ENCODE results near the gene CST9.

Gene CST9

DNA sequence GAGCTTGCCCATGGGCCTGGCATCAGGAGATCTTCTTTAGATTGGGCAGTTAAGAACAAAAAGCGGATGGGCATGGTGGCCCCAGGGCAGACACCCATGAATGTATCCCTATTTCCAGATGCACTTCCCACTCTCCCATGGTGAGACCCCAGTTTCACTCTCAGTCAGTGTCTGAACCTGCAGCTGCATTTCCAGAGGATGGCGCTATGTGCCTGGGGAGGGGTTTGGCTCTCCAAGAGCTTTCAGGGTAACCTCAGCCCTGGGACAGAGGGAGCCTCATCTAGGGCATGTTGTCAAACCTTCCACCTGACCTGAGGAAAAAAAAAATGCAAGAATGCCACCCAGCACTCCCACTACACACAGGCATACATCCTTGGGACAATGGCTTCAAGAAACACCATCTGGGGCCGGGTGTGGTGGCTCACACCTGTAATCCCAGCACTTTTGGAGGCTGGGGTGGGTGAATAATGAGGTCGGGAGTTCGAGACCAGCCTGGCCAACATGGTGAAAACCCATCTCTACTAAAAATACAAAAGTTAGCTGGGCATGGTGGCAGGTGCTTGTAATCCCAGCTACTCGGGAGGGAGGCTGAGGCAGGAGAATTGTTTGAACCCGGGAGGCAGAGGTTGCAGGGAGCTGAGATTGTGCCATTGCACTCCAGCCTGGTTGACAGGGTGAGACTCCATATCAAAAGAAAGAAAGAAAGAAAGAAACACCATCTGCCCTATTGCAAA is 39.4 kb downstream of the CST9 start:
- in situ Hi-C loops (cut with MboI; ENCODE audit: low sequenced_read_pairs): no loop called here

GRCh38 chr20:23565503-23566045 is 40.1 kb downstream of the CST9 start:
- in situ Hi-C loops (cut with MboI; ENCODE audit: low sequenced_read_pairs): no loop called here

DNA sequence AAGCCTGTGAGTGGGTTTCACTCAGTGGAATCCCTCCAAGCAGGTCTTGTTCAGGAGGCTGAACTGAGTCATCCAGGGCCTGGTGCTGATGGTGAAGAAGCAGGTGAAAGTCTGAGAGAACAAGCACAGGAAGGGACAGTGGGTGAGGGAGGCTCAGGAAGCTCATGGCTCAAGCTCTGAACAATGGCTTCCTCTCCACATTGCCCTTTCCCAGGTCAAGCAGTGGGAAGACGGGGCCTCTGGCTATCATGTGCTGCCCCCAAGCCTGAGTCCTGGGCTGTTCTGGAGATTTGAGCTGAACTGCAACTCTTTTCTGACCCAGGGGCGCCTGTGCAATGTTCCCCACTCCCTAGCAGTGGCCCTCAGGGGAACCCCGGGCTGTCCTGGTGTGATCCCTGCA is 40.8 kb downstream of the CST9 start:
- in situ Hi-C loops (cut with MboI; ENCODE audit: low sequenced_read_pairs): no loop called here

DNA sequence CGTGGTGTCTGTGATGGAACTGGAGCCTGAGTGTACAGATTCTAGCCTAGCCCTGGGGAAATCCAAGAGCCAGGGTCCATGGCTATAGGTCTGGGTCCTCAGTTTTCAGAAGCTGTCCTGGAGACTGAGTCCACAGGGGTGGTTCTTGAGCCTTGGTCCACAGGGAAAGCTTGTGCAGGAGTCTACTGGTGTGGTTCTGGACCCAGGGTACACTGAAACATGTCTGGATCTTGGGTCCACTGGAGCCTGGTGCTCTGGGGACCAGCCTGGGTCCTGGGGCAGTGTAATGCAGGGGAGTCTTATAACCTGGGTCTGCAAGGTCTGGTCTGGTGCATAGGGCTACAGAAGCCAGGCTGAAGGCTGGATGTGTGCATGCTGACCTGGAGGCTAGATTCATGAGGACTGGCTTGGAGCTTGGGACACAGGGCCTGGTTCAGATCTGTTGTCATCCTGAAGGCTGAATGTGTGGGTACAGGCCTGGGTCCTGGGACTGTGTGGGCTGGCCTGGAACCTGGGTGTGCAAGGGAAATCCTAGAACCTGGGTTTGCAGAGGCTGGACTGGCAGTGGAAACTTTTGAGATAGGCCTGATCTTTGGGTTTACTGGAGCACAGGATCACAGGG is 42.9 kb downstream of the CST9 start:
- in situ Hi-C loops (cut with MboI; ENCODE audit: low sequenced_read_pairs): no loop called here

- in situ Hi-C loops (cut with MboI; ENCODE audit: low sequenced_read_pairs): no loop called here
Observed at GRCh38 chr20:23554401-23554800, 51.3 kb downstream of the CST9 start.
